ENCODE measurements around the gene SERPINB13. TPM values are rescaled to one million over a fixed set of nuclear protein-coding genes. Genes with fewer than 3 reads are reported as not detected.

SERPINB13 gene
- total RNA-seq = not detected

- TF ChIP-seq CTCF (IDR thresholded peaks at IDR 0.05; ENCODE audit: low read depth) = no peak
These were observed at the start of gene SERPINB13 for GRCh38 chr18:63586966-63587365. Gene SERPINB13, plus strand, starts transcription at chr18:63587343. Its CDS starts 1,325 bp downstream, at chr18:63588668.

- TF ChIP-seq CTCF (IDR thresholded peaks at IDR 0.05; ENCODE audit: low read depth) = no peak
These were observed 47.1 kb upstream of the SERPINB13 start for GRCh38 chr18:63539904-63540510.

- no peak for TF ChIP-seq CTCF (IDR thresholded peaks at IDR 0.05; ENCODE audit: low read depth)
These were observed 45.1 kb upstream of the SERPINB13 start, which contains the start of gene SERPINB12 for GRCh38 chr18:63542069-63542468. Gene SERPINB12, plus strand, starts transcription at chr18:63542369. Its CDS starts 13,791 bp downstream, at chr18:63556160.

- no peak for TF ChIP-seq CTCF (IDR thresholded peaks at IDR 0.05; ENCODE audit: low read depth)
These were observed 43.1 kb upstream of the SERPINB13 start for GRCh38 chr18:63544017-63544416.

GRCh38 chr18:63545000-63545399, 42.1 kb upstream of the SERPINB13 start:
- TF ChIP-seq CTCF (IDR thresholded peaks at IDR 0.05; ENCODE audit: low read depth) = no peak

- no peak for TF ChIP-seq CTCF (IDR thresholded peaks at IDR 0.05; ENCODE audit: low read depth)
These were observed 37.1 kb upstream of the SERPINB13 start for GRCh38 chr18:63550068-63550467.

- no peak for TF ChIP-seq CTCF (IDR thresholded peaks at IDR 0.05; ENCODE audit: low read depth)
These were observed 35.4 kb upstream of the SERPINB13 start for GRCh38 chr18:63551769-63552168.
